GM19372 (cell line): ENCODE measurements around the gene RHBDF1.
"Not testable (repeated sequence)": the region's sequence is repeated elsewhere in the genome, so short reads cannot be mapped to it uniquely, and the experiment has no call there.

Experiments used
- ATAC-seq: cut with Tn5 transposase; IDR thresholded peaks from one replicate; pipeline ENCODE4 v1.9.1; 2021; ENCODE audit warnings: mild to moderate bottlenecking, low read depth, moderate library complexity; ENCODE audit not compliant: unreplicated experiment

Gene RHBDF1

DNA sequence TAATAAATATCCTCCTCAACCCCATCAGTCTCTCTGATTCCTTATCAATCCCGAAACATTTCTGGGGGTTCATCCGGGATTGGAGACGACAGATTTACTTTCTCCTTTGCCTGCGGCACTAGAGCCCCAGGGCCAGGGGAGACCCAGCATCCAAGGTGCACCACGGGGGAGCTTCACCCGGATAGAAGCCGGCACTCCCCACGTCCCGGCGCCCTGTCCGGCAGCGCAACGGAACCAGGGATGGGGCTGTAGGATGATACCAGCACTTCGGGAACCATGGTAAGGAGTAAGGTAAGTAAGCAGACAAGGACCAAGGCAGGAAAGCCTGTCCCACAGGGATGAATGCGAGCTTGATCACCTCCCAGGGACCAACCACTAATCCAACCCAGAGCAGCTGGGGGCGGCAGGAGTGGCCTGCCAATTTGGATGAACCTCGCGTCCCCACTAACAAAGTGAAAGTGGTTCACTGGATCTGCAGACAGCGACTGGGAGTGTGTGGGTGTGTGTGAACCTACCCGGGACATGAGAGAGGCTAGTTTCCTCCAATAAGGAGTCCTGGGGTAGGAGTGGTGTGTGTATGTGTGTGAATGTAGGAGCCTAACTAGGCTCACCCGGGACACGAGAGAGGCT is 30.9 kb downstream of the RHBDF1 start:
- no peak for ATAC-seq

DNA sequence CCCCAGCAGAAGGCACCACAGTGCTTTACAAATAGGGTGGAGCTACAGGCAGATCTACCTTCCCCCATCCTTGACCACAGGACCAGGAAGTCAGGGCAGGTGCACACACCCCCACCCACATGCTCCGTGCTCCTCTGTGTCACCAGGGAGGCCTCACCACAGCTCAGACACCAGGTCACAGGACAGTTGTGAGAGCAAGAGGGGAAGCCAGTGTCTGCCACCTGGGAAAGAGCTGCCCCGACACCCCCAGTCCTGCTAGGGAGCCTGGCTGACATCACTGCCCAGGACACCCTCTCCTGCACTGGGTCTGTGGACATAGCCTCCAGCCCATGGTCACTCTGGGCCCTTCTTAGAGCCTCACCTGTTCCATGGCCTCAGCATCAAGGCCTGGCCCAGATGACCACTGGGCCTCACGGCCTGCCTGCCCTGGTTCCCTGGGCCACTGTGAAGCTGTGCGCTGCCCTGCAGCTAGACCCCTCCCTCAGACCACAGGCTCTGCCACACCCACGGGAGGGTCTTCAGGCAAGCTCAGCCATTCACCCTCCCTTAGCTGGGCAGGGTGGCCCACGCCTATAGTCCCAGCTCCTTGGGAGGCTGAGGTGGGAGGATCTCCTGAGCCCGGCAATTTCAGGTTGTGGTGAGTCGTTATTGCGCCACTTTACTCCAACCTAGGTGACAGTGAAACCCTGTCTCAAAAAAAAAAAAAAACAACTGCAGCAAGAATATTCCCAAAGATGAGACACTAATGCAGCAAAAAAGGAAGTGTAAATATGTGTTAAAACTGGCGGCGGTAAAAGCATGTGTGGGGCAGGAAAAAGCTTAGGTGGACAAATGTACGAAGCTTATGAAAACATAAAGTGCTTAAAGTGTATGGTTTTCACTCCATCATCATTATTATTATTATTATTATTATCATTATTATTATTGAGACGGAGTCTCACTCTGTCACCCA is 33.2 kb downstream of the RHBDF1 start:
- ATAC-seq: peak; percentile 79

DNA sequence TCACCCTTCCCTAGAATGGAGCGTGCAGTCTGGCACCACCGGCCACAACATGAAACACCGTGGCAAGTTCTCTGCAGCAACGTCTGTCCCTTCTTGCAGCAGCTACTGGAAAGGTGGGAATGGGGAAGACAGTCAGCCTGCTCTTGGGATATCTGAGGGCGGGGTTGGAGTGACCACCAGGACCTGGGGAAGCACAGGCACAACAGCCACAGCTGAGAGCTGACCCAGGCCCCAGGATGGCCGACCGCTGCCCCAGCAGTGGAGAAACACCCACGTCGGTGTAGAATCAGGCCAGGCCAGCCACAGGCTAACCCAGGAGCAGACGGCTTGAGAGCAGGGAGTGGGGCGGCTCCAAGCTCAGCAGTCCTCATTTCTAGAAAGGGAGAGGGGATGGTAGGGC is 34.2 kb downstream of the RHBDF1 start:
- ATAC-seq: not testable (repeated sequence)

DNA sequence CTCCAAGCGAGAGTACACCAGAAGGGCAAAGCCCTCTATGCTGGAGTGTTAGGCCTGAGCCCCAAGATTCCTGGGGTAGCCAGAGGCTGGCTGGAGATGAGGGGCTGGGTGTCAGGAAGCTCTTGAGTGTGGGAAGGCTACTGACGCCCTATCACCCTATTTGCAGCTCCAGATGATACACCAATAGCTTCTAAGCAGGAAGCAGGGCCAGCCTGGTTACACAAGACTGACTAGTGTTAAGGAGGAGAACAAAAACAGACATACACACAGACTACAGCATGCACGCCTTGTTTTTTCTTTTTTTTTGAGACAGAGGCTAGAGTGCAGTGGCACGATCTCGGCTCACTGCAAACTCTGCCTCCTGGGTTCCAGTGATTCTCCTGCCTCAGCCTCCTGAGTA is 34.9 kb downstream of the RHBDF1 start:
- ATAC-seq: no peak

DNA sequence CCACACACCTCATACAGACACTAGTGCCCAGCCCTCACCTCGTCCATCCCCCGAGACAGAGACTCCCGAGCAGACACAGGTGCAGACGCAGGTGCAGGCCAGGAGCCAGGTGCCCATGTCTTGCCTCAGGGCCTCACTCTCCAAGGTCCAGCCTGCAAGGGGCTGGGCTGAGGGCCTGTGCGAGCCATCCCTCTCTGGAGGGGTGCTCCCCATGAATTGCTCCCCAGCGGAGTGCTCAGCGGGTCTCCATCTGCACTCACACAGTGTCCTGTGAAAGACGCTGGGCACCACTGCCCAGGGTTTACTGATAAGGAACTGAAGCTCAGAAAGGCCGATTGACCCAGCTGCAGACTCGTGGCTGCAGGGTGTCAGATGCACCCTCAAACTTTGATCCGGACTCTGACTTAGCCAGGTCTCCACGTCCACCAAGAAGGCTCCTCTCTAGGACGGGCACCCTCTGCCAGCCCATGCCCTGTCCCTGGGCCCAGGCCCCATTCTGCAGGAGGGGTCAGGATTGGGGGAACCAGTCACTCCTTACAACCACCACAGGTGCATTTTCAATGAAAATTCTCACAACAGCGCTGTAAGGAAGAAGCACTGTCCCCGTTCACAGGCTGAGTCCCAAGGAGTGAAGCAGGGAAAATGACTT is 36.0 kb downstream of the RHBDF1 start:
- no peak for ATAC-seq

DNA sequence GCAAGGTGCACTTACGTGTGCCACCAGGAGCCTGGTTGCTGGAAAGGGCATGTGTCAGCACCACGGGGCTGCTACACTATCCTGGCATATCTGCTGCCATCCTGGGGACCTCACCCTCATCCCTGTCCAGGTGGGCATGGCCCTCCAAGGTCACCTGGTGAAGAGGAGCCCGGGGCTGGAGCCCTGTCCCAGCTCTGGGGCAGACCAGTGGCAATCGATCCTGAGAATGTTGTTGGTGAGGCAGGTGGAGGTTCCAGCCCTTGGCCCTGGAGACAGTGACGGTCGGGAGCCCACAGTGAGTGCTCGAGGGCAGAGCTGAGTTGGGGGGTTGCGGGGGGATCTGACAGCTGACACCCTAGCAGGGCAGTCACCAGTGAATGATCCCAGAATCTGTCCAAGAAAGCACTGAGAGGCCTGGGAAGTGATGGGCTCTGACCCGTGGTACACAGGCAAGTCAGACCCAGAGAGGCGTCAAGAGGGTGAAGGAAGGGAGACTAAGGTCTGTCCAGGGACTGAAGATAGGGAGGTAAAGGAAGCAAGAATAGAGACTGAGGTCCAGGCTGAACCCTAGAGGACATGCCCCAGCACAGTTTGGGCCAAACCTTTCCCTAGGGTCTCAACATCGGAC is 36.6 kb downstream of the RHBDF1 start:
- ATAC-seq: no peak

DNA sequence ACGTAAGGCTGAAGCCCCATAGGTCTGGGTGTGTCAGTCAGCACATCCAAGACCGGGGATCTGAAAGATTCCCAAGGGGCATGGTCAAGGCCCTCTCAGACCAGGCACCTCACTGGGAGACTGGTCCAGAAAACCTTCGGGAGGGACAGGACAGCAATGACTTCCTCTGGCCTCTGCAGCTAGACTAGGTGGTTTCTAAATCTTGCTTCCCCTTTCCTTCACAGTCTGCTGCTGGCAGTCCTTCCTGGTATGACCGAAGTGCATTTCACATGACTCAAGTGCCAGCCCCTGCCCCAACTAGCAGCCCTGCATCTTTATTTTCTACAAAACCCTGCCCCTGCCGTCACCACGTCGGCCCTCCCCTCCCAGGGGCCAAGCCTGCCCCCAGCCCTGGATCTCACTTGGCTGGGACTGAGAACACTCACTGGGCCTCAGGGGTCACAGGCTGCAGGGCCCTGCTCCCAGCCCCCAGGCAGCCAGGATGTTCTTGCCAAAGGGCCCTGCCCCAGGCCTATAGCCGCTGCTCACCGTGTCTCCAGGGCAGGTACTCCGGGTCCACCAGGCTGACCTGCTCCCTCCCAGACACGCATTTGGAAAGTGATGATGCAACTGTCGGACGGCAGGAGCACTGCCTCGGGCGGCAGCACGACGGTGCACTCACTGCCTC is 37.3 kb downstream of the RHBDF1 start:
- ATAC-seq: no peak

DNA sequence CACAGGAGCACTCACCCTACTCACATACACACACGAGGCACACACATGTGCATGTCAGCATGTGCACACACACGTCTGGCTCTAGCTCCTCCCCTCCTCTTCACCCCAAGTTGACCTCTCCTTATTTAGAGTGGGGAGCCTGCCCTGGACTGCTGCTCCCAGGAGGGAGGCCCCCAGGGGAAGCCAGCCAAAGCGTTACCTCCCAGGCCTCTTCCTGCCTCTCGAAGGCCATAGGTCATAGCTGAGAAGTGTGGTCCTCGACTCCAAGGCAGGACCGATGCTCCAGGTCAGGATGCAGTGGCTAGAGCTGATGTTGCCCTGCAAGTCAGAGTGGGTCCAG is 37.8 kb downstream of the RHBDF1 start:
- ATAC-seq: no peak

DNA sequence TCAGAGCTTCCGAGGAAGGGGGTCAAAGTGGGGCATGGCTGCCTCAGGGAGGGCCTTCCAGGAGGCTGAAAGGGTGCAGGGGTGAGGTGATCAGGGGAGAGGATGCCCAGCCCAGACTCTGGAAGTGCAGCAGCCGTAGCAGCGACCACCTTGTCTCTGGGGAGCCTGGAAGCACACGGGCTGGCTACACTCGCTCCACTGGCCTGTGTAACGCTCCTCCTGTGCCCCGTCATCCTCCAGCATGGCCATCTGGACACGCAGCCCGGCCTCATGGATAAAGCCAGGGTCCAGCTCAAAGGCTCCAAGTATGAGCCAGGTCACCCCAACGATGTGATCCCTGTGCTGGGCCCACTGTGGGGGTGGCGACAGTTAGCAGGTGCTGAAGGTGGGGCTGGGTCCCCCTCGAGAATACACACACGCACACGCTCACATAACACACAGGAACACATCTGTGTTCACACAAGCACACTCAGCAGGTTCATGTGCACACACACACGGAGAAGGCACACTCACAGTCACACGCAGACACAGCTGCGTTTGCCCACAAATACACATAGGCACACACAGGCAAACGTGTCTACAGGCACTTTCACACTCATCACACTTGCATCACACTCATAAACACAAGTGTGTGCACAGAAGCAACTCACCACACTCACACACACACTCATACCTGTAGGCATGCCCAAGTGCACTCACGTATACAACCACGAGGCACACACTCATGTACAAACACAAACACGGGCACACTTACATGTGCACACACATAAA is 38.4 kb downstream of the RHBDF1 start:
- no peak for ATAC-seq

DNA sequence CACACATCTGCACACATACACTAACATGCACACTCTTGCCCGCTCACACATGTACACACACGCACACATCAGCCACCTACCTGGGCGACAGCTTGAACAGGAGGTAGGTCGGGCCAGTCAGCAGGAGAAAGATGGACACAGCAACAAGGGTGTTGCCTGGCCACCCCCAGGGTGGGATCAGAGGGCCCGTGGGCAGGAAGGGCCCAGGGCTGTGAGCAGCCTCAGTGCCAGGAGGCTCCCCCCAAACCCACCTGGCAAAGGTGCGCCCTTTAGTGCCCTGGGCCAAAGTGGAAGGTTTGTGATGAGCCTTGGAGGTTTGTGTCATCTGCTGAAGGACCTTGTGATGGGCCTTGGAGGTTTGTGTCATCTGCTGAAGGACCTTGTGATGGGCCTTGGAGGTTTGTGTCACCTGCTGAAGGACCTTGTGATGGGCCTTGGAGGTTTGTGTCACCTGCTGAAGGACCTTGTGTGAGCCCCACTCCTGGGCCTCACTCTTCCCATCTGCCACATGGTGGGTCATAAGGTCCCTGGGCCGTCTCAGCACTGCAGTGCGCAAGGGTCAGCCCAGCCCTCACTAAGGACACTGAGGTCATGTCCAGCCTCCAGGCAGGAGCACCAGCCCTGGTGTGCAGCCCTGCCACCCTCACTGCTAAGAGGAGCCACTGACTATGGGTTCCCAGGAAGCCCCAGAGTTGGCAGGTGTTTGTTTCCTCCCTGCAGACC is 39.1 kb downstream of the RHBDF1 start:
- not testable (repeated sequence) for ATAC-seq

DNA sequence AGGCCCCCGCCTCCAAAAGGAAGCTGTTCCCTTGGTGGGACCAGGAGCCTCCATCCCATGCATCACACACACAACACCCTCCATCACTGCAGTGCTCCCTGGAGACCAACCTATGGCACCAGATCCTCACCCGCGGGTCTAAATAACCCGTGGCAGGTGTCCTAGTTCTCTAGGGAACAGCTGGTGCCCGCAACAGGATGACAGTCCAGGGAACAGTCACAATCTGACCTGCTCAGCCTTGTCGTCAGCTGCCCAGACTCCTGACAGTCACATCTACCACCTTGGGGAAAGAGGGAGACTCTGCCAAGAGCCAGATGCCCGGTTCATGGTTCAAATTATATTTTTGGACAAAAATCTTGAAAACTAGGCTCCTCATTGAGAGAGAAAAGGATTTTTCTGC is 41.8 kb downstream of the RHBDF1 start:
- not testable (repeated sequence) for ATAC-seq

DNA sequence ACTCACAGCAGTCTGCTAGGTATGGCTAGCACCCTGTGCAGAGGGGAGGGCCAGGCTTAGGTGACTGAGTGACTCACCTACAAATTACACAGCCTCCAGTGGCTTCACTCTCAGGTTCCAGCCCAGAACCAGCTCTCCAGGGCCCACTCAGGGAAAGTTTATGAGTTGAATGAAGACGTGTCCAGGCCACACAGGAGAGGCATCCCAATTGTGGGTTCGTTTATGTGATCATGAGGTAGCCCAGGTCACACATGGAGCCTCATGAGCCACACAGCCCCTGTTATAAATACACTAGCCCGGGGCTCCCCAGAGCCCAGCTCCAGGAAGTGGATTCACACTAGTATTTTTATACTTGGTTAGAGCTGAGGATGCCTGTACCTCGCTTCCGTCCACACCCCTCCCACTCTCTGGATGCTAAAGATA is 46.5 kb downstream of the RHBDF1 start:
- ATAC-seq: peak; percentile 59

DNA sequence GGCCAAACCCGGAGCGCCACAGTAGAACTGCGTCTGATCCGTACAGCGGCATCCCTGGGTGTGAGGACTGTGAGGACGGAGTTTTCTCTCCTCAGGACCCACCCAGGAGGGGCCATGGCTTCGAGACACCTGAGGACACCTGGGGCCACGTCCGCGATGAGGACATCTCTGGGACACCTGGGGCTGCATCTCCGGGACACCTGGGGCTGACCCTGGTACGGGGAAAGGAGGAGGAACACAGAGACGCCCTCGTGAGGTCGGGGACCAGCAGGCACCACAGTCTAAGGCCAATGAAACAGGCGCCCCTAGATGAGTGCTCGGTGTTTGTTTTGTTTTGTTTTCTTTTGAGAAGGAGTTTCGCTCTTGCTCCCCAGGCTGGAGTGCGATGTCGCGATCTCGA is 48.3 kb downstream of the RHBDF1 start:
- ATAC-seq: not testable (repeated sequence)

DNA sequence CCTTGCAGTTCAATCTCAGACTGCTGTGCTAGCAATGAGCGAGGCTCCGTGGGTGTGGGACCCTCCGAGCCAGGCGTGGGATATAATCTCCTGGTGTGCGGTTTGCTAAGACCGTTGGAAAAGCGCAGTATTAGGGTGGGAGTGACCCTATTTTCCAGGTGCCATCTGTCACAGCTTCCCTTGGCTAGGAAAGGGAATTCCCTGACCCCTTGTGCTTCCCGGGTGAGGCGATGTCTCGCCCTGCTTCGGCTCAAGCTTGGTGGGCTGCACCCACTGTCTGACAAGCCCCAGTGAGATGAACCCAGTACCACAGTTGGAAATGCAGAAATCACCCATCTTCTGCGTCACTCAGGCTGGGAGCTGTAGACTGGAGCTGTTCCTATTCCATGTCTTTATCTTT is 51.5 kb downstream of the RHBDF1 start:
- ATAC-seq: not testable (repeated sequence)

DNA sequence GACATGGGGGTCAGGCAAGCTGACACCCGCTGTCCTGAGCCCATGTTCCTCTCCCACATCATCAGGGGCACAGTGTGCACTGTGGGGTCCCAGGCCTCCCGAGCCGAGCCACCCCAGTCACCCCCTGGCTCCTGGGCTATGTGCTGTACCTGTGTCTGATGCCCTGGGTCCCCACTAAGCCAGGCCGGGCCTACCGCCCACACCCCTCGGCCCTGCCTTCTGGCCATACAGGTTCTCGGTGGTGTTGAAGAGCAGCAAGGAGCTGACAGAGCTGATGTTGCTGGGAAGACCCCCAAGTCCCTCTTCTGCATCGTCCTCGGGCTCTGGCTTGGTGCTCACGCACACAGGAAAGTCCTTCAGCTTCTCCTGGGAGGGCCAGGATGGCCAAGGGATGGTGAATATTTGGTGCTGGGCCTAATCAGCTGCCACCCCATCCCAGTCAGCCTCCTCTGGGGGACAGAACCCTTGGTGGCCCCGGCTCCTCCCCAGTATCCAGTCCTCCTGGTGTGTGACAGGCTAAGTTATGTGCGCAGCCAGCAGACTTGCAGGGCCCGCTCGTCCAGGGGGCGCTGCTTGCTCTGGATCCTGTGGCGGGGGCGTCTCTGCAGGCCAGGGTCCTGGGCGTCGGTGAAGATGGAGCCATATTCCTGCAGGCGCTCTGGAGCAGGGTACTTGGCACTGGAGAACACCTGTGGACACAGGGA is 55.2 kb downstream of the RHBDF1 start:
- not testable (repeated sequence) for ATAC-seq

DNA sequence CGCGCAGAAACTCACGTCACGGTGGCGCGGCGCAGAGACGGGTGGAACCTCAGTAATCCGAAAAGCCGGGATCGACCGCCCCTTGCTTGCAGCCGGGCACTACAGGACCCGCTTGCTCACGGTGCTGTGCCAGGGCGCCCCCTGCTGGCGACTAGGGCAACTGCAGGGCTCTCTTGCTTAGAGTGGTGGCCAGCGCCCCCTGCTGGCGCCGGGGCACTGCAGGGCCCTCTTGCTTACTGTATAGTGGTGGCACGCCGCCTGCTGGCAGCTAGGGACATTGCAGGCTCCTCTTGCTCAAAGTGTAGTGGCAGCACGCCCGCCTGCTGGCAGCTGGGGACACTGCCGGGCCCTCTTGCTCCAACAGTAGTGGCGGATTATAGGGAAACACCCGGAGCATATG is 61.7 kb downstream of the RHBDF1 start:
- not testable (repeated sequence) for ATAC-seq

DNA sequence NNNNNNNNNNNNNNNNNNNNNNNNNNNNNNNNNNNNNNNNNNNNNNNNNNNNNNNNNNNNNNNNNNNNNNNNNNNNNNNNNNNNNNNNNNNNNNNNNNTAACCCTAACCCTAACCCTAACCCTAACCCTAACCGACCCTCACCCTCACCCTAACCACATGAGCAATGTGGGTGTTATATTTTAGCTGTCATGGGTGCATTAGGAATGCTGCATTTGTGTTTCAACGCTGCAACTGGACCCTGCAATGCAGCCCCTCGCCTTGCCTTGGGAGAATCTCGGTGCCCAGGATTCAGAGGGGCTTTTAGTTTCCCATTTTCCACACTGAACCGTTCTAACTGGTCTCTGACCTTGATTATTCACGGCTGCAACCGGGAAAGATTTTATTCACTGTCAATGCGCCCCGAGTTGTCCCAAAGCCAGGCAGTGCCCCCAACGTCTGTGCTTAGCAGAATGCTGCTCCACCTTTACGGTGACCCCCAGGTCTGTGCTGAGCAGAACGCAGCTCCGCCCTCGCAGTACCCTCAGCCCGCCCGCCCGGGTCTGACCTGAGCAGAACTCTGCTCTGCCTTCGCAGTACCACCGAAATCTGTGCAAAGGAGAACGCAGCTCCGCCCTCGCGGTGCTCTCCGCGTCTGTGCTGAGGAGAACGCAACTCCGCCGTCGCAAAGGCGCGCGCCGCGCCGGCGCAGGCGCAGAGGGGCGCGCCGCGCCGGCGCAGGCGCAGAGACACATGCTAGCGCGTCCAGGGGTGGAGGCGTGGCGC is 62.3 kb downstream of the RHBDF1 start:
- ATAC-seq: no peak
